Liver (tissue), 9 donors: ENCODE results near the gene AKIRIN1. TPM values are rescaled to one million over a fixed set of nuclear protein-coding genes. Genes with fewer than 3 reads are reported as not detected.

Experiments
- DNase-seq: peaks from one replicate; pipeline ENCODE4 v3.0.0-alpha.2; 2017; ENCODE audit warnings: low spot score
- H3K27ac ChIP-seq, 2 donors: one replicate each; pipeline ENCODE4 v1.7.0; 2013; ENCODE audit warnings: inconsistent platforms in 2 of 2, low read length in 2 of 2, control low read depth in 1 of 2, low read depth in 1 of 2, mild to moderate bottlenecking in 1 of 2
- H3K27me3 ChIP-seq, 4 donors: one replicate each; pipeline versions ENCODE4 v1.6.1 to v1.7.0; 2013; ENCODE audit warnings: low read length in 3 of 4, inconsistent platforms in 1 of 4, mild to moderate bottlenecking in 1 of 4, moderate library complexity in 1 of 4; ENCODE audit not compliant: control insufficient read depth in 4 of 4, insufficient read depth in 4 of 4
- H3K36me3 ChIP-seq, 4 donors: one replicate each; pipeline versions ENCODE4 v1.6.1 to v1.7.0; 2013; ENCODE audit warnings: low read length in 3 of 4, mild to moderate bottlenecking in 3 of 4, low read depth in 1 of 4, moderate library complexity in 1 of 4; ENCODE audit not compliant: control insufficient read depth in 4 of 4, insufficient read depth in 3 of 4
- H3K4me1 ChIP-seq, 4 donors: one replicate each; pipeline versions ENCODE4 v1.6.1 to v1.7.0; 2013; ENCODE audit warnings: low read length in 3 of 4, mild to moderate bottlenecking in 3 of 4, moderate library complexity in 1 of 4; ENCODE audit not compliant: control insufficient read depth in 4 of 4, insufficient read depth in 4 of 4
- H3K4me3 ChIP-seq, 3 donors: one replicate each; pipeline versions ENCODE4 v1.6.1 to v1.7.0; 2013; ENCODE audit warnings: low read length in 3 of 3, control low read depth in 1 of 3, low read depth in 1 of 3, mild to moderate bottlenecking in 1 of 3
- H3K9ac ChIP-seq, 2 donors: one replicate each; pipeline ENCODE4 v1.7.0; 2013; ENCODE audit warnings: low read length in 2 of 2, mild to moderate bottlenecking in 2 of 2, moderate library complexity in 2 of 2, control low read depth in 1 of 2, low read depth in 1 of 2
- H3K9me3 ChIP-seq, 4 donors: one replicate each; pipeline versions ENCODE4 v1.6.1 to v1.7.0; 2013; ENCODE audit warnings: low read length in 3 of 4; ENCODE audit not compliant: control insufficient read depth in 4 of 4
- ATF3 ChIP-seq: IDR thresholded peaks from 2 replicates; pipeline ENCODE4 v1.6.1; 2016; ENCODE audit warnings: antibody characterized with exemption
- EGR1 ChIP-seq, 2 donors: IDR thresholded peaks; 2 replicates each; pipeline ENCODE4 v1.6.1; 2016 to 2018; ENCODE audit warnings: antibody characterized with exemption in 2 of 2, low read depth in 2 of 2
- GABPA ChIP-seq, 2 donors: IDR thresholded peaks in 1 of 2; conservative IDR thresholded peaks in 1 of 2; 2 replicates each; pipeline ENCODE4 v1.6.1; 2016; ENCODE audit warnings: antibody characterized with exemption in 2 of 2, mild to moderate bottlenecking in 1 of 2, moderate library complexity in 1 of 2
- HNF4A ChIP-seq, 2 donors: conservative IDR thresholded peaks; 2 replicates each; pipeline ENCODE4 v1.6.1; 2016; ENCODE audit warnings: antibody characterized with exemption in 2 of 2, mild to moderate bottlenecking in 2 of 2
- HNF4G ChIP-seq: IDR thresholded peaks from 2 replicates; pipeline ENCODE4 v1.6.1; 2016; ENCODE audit warnings: antibody characterized with exemption
- JUND ChIP-seq, 2 donors: IDR thresholded peaks; 2 replicates each; pipeline ENCODE4 v1.6.1; 2016; ENCODE audit warnings: antibody characterized with exemption in 2 of 2
- MAX ChIP-seq: IDR thresholded peaks from 2 replicates; pipeline ENCODE4 v1.6.1; 2016; ENCODE audit warnings: antibody characterized with exemption
- NR2F2 ChIP-seq: IDR thresholded peaks from 2 replicates; pipeline ENCODE4 v1.6.1; 2016; ENCODE audit warnings: antibody characterized with exemption
- RAD21 ChIP-seq, 2 donors: IDR thresholded peaks; 2 replicates each; pipeline ENCODE4 v1.6.1; 2016; ENCODE audit warnings: antibody characterized with exemption in 2 of 2, mild to moderate bottlenecking in 2 of 2
- RXRA ChIP-seq, 2 donors: IDR thresholded peaks; 2 replicates each; pipeline ENCODE4 v1.6.1; 2017 to 2018; ENCODE audit warnings: antibody characterized with exemption in 2 of 2, mild to moderate bottlenecking in 1 of 2
- TAF1 ChIP-seq: conservative IDR thresholded peaks from 2 replicates; pipeline ENCODE4 v1.6.1; 2016; ENCODE audit warnings: antibody characterized with exemption, mild to moderate bottlenecking
- YY1 ChIP-seq: IDR thresholded peaks from 2 replicates; pipeline ENCODE4 v1.6.1; 2016; ENCODE audit warnings: antibody characterized with exemption, mild to moderate bottlenecking
- WGBS: extraction: QIAGEN DNeasy Blood & Tissue Kit; methylation state at CpG from one replicate; pipeline ENCODE4 v1.1.7; 2013; 5-methylcytosine and 5-hydroxymethylcytosine counted together
- polyA plus RNA-seq, 2 donors: library from polyadenylated mRNA; stranded (reverse) in 1 of 2; unstranded in 1 of 2; fragments of 200-250 nt in 1 of 2; fragments of >200 nt in 1 of 2; fragmentation: Nextera tagmentation in 1 of 2; extraction: Ambion mirVana in 1 of 2; gene quantifications; one replicate each; pipeline versions ENCODE4 v1.2.1 to v1.2.3, GENCODE V29; 2013 to 2015
- total RNA-seq, 2 donors: library from RNA; depleted of rRNA; stranded (reverse); fragments of >200 nt; gene quantifications; one replicate each; pipeline ENCODE4 v1.2.3, GENCODE V29; 2014
- TF ChIP-seq, protein P1 (sequence below): IDR thresholded peaks from 2 replicates; pipeline ENCODE4 v1.6.1; 2016; ENCODE audit warnings: antibody characterized with exemption
- TF ChIP-seq, protein P2 (sequence below): IDR thresholded peaks from 2 replicates; pipeline ENCODE4 v1.6.1; 2016; ENCODE audit warnings: antibody characterized with exemption, mild to moderate bottlenecking
- TF ChIP-seq, protein P3 (sequence below): fragments of 150-350 bp; IDR thresholded peaks from 2 replicates; pipeline ENCODE4 v1.5.1; 2017; ENCODE audit warnings: improper control_type of control experiment, low read depth, low read length; ENCODE audit not compliant: missing input control
- donor health status: healthy.
- donor health status: healthy.
- donor health status: healthy.
- donor health status: healthy.
- donor health status: healthy.

Gene AKIRIN1
- total and polyA plus RNA-seq, 4 donors: 18.2 to 52.4 (median 26.8) TPM

GRCh38 chr1:39021426-39021825 lies 30.4 kb downstream of the AKIRIN1 start:
- H3K9me3 ChIP-seq: no peaks in the 10 kb centered on the region
- 69% methylated on average over 1 of the region's 1 CpG for WGBS
- no peak overlapping the region for H3K4me3 ChIP-seq
- TF ChIP-seq ATF3: no peak
- TF ChIP-seq, protein P1, sequence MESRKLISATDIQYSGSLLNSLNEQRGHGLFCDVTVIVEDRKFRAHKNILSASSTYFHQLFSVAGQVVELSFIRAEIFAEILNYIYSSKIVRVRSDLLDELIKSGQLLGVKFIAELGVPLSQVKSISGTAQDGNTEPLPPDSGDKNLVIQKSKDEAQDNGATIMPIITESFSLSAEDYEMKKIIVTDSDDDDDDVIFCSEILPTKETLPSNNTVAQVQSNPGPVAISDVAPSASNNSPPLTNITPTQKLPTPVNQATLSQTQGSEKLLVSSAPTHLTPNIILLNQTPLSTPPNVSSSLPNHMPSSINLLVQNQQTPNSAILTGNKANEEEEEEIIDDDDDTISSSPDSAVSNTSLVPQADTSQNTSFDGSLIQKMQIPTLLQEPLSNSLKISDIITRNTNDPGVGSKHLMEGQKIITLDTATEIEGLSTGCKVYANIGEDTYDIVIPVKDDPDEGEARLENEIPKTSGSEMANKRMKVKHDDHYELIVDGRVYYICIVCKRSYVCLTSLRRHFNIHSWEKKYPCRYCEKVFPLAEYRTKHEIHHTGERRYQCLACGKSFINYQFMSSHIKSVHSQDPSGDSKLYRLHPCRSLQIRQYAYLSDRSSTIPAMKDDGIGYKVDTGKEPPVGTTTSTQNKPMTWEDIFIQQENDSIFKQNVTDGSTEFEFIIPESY: no peak
- H3K27me3 ChIP-seq: no peaks in the 10 kb centered on the region
- H3K27ac ChIP-seq: no peak overlapping the region
- no peak for DNase-seq
- H3K36me3 ChIP-seq: no peaks in the 10 kb centered on the region
- no peak overlapping the region for H3K9ac ChIP-seq
- peaks cover 0 to 6% (median 5%) of the 10 kb centered on the region in 4 donors for H3K4me1 ChIP-seq

- Histone ChIP-seq H3K4me1 (peaks cover 0 to 11% (median 5%) of the 10 kb centered on the region in 4 donors), H3K4me3 (no peak overlapping the region), H3K9ac (no peak overlapping the region), H3K9me3 (no peaks in the 10 kb centered on the region), H3K36me3 (no peaks in the 10 kb centered on the region), H3K27me3 (no peaks in the 10 kb centered on the region), H3K27ac (no peak overlapping the region)
- WGBS: 36% methylated on average over 1 of the region's 1 CpG
- no peak for DNase-seq
- TF ChIP-seq TAF1 (no peak), MAX (no peak), ATF3 (no peak), NR2F2 (no peak), RXRA (IDR thresholded peaks at IDR 0.05) (no peak), GABPA (IDR thresholded peaks at IDR 0.05 in 1 of 2, conservative IDR thresholded peaks at IDR 0.05 in 1 of 2) (no peak), EGR1 (IDR thresholded peaks at IDR 0.05; ENCODE audit: low read depth in 2 of 2) (no peak), RAD21 (IDR thresholded peaks at IDR 0.05) (no peak), JUND (IDR thresholded peaks at IDR 0.05) (no peak), HNF4G (no peak), HNF4A (conservative IDR thresholded peaks at IDR 0.05) (no peak), YY1 (no peak)
- TF ChIP-seq, protein P1: no peak
- TF ChIP-seq, protein P2, sequence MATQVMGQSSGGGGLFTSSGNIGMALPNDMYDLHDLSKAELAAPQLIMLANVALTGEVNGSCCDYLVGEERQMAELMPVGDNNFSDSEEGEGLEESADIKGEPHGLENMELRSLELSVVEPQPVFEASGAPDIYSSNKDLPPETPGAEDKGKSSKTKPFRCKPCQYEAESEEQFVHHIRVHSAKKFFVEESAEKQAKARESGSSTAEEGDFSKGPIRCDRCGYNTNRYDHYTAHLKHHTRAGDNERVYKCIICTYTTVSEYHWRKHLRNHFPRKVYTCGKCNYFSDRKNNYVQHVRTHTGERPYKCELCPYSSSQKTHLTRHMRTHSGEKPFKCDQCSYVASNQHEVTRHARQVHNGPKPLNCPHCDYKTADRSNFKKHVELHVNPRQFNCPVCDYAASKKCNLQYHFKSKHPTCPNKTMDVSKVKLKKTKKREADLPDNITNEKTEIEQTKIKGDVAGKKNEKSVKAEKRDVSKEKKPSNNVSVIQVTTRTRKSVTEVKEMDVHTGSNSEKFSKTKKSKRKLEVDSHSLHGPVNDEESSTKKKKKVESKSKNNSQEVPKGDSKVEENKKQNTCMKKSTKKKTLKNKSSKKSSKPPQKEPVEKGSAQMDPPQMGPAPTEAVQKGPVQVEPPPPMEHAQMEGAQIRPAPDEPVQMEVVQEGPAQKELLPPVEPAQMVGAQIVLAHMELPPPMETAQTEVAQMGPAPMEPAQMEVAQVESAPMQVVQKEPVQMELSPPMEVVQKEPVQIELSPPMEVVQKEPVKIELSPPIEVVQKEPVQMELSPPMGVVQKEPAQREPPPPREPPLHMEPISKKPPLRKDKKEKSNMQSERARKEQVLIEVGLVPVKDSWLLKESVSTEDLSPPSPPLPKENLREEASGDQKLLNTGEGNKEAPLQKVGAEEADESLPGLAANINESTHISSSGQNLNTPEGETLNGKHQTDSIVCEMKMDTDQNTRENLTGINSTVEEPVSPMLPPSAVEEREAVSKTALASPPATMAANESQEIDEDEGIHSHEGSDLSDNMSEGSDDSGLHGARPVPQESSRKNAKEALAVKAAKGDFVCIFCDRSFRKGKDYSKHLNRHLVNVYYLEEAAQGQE: no peak
- TF ChIP-seq, protein P3, sequence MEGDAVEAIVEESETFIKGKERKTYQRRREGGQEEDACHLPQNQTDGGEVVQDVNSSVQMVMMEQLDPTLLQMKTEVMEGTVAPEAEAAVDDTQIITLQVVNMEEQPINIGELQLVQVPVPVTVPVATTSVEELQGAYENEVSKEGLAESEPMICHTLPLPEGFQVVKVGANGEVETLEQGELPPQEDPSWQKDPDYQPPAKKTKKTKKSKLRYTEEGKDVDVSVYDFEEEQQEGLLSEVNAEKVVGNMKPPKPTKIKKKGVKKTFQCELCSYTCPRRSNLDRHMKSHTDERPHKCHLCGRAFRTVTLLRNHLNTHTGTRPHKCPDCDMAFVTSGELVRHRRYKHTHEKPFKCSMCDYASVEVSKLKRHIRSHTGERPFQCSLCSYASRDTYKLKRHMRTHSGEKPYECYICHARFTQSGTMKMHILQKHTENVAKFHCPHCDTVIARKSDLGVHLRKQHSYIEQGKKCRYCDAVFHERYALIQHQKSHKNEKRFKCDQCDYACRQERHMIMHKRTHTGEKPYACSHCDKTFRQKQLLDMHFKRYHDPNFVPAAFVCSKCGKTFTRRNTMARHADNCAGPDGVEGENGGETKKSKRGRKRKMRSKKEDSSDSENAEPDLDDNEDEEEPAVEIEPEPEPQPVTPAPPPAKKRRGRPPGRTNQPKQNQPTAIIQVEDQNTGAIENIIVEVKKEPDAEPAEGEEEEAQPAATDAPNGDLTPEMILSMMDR: no peak
These were observed 32.1 kb downstream of the AKIRIN1 start for GRCh38 chr1:39023140-39023539.
